8988T (cell line): Measurements from ENCODE around the gene CRYBB1.

Experiments used
- DNase-seq: peaks from one replicate; pipeline ENCODE4 v3.0.0; 2011

The CRYBB1 gene

GRCh38 chr22:26617271-26618199, at the start of gene CRYBB1:
TSS of gene CRYBB1 (minus strand) at chr22:26618027. CDS start at chr22:26616319, 1,708 bp downstream.
- DNase-seq = no peak

- no peak for DNase-seq
Observed at GRCh38 chr22:26667140-26667539, 49.3 kb upstream of the CRYBB1 start.

DNA sequence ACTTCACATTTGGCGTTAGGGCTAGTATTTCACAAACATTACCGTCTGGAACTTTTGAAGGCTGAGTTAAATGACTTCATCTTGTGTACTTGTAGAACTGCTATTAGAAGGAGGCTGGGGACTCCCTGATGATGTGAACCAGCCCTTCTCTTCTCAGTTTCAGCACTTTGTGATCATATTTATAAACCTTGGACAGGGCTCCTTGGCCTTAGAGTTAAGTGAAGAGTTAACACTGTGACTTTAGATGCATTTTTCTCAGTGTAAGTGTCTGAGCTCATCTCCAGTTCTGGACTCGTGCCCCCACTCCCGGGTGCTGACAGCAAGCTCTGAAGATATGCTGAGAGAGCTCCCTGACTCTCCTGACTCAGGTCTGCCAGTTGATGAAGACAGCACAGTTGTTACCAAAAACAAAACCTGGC, 48.0 kb upstream of the CRYBB1 start:
- DNase-seq = no peak

- no peak for DNase-seq
Observed at GRCh38 chr22:26663374-26663923, 45.6 kb upstream of the CRYBB1 start.

DNA sequence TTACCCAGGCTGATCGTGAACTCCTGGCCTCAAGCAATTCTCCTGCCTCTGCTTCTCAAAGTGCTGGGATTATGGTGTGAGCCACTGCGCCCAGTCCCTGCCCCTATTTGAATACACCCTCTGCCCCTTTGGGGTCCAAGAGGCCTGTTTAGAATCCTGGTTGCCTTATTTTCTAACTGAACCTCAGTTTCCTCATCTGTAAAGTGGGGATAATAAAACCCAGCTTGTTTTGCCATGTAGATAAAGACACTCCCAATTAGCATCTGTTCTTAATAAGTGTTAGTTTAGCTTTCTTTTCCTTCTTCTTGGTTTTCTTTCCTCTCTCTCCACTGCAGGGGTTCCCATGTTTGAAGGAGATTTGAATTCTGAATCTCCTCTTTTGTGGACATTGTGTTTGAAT, 44.3 kb upstream of the CRYBB1 start:
- DNase-seq = no peak

- DNase-seq = no peak
Observed at GRCh38 chr22:26660961-26661578, 43.2 kb upstream of the CRYBB1 start.

GRCh38 chr22:26660356-26660755, 42.5 kb upstream of the CRYBB1 start:
- no peak for DNase-seq

DNA sequence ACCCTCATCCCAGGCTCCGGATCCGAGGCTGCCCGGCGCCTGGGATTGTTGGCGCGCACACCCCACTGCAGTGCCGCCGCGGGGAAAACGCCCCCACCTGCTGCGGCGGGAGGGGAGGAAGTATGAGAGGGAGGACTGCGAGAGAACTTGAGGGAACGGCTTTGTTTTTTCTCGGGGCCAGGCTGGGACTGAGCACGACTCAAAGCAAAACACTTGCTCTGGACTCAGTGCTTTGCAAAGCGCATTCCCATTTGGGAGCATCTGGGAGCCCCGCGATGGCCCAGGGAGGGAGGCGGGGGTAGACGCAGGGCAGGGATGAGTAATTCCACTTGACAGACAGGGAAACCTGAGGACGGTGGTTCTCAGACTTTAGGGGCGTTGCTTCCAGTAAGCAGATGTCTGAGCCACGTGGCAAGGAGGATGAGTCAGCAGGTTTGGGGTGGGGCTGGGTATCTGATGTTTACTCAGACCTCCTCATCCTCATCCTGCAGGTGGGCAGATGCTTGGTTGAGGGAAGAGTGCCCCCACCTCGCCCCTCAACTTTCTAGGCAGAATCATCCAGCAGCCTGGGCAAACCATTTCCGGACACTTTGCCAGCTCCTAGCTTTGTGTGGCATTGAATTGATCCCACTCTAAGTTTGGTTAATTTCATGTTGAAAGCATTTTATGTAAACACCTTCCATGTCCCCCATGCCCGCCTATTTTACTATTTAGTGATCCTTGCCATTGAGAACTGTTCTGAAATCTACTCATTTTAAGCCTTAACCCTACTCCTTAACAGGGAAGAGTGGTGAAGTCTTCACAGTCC, 41.0 kb upstream of the CRYBB1 start:
- peak; percentile 55 for DNase-seq

DNA sequence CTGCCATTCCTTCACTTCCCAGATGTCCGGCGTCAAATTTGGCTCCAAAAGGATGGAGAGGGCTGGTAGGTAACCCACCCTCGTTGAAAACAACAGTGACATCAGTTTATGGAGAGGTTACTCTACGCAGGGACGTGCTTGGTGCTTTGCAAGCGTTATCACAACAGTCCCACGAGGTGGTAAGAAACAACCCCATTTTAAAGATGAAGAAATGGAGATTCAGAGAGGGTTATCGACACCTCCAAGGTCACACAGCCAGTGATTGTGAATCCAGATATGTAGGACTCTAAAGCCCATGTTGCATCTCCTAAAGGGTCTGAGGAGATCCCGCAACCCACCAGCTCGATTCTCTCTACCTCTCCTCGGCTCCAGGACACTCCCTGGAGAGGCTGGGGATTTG, 40.3 kb upstream of the CRYBB1 start:
- DNase-seq = no peak

DNA sequence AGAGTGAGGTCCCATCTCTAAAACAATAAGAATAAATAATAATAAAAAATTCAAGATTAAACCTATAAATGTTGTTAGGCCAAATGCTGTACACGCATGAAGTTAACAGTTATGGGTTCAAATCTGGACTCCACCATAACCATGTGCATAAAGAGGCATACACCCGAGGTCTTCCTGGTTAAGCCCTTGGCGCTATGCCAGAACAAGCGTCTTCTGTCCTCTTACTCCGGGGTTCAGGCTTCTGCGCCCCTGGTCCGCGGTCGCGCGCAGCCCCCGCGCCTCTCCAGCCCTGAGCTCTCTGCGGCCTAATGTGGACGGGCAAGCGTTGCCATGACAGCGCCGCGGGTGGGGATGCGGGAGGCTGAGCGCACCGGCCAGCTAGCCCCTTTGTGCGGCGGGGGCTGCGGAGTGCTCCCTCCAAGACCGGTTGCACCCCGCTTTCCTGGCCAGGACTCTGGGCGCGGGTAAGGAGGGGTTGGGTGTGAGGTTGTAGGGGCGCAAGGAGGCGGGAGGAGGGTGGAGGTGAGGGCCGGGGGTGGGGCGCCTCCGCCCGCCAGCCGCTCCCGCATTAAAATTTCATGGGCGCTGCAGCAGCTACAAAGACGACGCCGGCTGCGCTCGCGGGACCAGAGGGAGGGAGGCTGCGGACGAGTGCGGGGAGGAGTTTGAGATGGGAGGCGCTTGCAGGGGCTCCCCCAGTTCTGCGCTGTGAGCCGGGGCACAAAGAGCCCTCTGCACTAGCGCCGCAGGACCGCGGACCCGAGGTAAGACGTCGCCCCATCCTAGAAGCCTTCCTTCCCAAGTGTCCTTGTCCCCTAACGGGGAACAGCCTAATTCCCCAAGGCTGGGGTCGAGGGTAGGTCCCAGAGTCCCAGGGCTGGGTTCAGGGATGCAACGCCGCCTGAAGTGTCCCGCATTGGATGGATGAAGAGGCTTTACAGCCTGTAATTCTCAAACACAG, 39.3 kb upstream of the CRYBB1 start, which contains the start of gene MIAT:
TSS of gene MIAT (plus strand) at position 698 of the 961 bp plus-strand sequence.
- no peak for DNase-seq

DNA sequence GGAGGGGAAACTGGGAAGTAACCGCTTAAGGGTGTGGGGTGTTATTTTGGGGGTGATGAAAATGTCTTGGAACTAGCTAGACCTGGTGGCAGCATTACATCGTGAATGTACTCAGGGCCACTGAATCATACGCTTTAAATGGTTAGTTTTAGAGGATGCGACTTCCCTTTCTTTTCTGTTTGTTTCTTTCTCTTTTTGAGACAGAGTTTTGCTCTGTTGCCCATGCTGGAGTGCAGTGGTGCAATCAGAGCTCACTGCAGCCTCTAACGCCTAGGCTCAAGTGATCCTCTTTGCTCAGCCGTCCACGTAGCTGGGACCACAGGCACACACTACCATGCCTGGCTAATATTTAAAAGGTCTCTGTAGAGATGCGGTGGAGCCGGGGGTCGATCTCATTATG, 34.0 kb upstream of the CRYBB1 start:
- DNase-seq = no peak

DNA sequence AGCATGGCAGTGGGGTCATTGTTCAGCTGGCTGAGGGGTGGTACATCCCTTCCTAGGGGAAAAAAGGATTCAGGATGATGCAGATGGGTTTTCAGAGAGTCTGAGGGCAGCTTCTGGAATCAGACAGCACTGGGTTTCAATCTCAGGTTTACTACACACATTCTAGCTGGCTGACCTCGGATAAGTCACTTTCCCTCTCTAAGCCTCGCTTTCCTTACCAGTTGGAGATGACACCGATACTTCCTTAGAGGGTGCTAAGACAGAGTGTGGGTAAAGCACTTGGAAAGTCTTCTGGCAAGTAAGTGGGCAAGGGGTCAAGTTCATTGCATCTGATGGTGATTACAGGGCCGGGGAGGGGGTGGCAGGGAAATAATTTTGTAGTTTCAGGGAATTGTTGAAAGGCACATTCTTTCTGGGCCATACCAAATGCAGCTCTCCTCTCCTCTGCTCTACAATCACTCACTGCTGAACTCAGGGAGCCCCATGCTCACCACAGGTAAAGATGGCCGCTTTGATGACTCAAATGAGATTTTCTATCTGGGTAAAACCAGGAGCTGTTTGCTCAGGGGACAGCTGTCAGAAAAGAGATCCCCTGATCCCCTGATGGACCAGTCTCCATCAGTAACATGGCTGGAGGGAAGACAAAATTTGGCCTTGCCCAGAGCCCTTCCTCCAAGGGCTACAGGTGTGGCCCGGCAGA, 33.0 kb upstream of the CRYBB1 start:
- DNase-seq = no peak

DNA sequence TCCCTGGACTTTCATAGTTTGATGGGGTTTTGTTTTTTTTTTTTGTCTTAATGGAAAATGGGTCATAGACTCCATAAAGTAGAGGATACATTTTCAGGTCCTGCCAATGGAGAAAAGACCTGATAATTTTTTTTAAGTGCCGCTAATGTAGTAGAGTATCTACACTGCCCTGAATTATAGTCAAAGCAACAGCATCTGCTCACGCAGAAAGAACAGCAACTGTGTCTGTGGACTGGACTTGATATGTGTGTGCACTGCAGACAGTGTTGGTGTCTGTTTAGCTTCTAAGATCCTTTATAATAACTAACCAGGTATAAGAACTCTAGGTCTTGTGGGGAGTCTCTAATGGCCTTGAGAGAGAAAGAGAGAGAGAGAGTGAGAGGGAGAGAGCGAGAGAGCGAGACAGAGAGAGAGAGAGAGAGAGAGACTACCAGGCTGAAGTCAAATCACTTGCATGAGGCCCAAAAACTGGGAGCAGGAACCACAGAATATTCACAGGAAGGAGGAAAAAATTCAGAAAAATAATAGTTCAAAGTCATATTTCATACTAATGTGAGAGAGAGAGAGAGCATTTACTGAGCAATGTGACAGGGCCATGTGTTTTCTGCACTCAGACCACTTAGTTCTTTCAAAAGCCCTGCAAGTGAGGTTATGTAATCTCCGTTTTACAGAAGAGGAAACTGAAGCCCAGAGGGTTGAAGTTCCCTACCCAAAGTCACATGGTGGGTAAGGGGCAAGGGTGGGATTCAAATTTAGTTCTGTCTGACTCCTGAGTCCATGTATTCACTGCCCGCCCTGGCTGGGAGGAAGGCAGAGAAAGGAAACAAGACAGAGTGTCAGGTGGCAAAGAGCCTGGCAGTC, 30.9 kb upstream of the CRYBB1 start:
- no peak for DNase-seq

GRCh38 chr22:26648011-26648497, 30.2 kb upstream of the CRYBB1 start:
- DNase-seq = no peak

- DNase-seq = no peak
Observed at GRCh38 chr22:26646158-26646557, 28.3 kb upstream of the CRYBB1 start.

- DNase-seq = no peak
Observed at GRCh38 chr22:26643418-26644100, 25.7 kb upstream of the CRYBB1 start.

DNA sequence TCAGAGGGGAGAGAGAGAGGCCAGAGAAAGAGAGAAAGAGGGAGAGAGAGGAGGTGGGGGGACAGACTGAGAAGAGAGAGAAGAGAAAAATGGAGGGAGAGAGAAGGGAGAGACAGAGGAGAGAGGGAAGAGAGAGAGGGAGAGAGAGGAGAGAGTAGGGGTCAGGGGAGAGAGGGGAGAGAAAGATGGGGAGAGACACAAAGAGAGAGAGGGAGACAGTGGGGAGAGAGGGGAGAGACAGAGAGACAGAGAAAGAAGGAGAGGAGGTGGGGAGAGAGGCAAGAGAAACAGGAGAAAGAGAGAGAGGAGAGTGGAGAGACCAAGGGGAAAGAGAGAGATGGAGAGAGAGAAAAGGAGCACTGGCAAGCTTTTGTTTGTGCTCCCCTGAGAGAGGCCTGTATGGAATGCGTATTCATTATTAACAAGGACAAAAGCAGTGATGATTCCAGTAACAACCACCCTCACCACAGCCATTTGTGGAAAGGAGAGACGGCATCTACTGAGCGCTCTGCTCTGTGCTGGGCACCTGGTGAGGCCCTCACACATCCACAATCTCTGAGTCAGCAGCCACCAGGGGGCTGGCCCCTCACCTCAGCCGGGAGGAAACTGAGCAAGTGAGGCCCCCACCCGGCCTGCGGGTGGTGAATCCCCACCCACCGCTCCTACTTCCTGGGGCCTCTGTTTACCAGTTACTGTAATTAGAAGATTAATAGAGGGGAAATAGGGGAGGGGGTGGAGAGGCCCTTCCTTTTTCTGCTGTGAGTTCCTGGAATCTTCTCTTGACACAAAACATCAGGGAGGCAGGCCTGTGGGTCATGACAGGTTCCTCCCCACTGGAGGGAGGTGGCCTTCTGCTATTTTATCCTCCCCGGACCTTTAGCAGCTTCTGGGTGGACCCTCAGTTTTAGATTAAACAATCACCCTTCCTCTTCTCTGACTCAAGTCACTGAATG, 24.9 kb upstream of the CRYBB1 start:
- no peak for DNase-seq

DNA sequence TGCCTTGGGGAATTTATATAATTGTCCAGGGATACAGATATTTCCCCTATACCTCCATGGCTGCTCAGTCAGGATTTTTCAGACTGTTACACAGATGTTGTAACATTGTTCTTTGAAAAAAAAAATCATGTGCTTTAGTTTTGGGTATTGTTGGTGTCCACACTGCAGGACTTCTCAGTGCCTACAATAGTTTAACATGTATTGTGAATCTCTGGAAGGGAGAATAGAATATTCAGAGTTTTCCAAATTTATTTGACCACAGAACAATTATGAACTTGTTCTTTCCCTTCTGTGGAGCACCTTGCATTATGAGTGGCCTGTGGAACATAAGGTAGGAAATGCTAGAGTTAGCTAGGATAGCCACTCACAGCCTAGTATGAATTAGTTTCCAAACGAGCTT, 18.5 kb upstream of the CRYBB1 start:
- no peak for DNase-seq
